ENCODE data around the gene PRICKLE1. TPM values are rescaled to one million over a fixed set of nuclear protein-coding genes. Genes with fewer than 3 reads are reported as not detected.

Gene PRICKLE1
- polyA plus RNA-seq, 1 experiment = 36.0 TPM

- no peak overlapping the region for H3K27ac ChIP-seq (ENCODE audit: low read depth, low read length)
- no peak for DNase-seq (ENCODE audit: low read depth, low spot score)
- POLR2A ChIA-PET = no interaction called here
- H3K4me3 ChIP-seq (ENCODE audit: low read depth, low read length) = no peak overlapping the region
- CTCF ChIA-PET = no interaction called here
- no peak for TF ChIP-seq CTCF (IDR thresholded peaks at IDR 0.05; ENCODE audit: low read depth, low read length)
- no peaks in the 10 kb centered on the region for H3K27me3 ChIP-seq (ENCODE audit: control insufficient read depth, insufficient read depth, low read length)
- no peaks in the 10 kb centered on the region; the same call in 1 of the 2 replicates for H3K9me3 ChIP-seq (ENCODE audit: control insufficient read depth, insufficient read depth, low read length)
Observed at GRCh38 chr12:42442888-42443287, 146.7 kb downstream of the PRICKLE1 start.

GRCh38 chr12:42442311-42442759 is 147.2 kb downstream of the PRICKLE1 start:
- no peak for TF ChIP-seq CTCF (IDR thresholded peaks at IDR 0.05; ENCODE audit: low read depth, low read length)

GRCh38 chr12:42440608-42441007 is 148.9 kb downstream of the PRICKLE1 start:
- Histone ChIP-seq H3K27me3 (ENCODE audit: control insufficient read depth, insufficient read depth, low read length) (no peaks in the 10 kb centered on the region), H3K9me3 (ENCODE audit: control insufficient read depth, insufficient read depth, low read length) (no peaks in the 10 kb centered on the region), H3K27ac (ENCODE audit: low read depth, low read length) (no peak overlapping the region), H3K4me3 (ENCODE audit: low read depth, low read length) (no peak overlapping the region)
- ChIA-PET POLR2A (no interaction called here), CTCF (no interaction called here)
- DNase-seq (ENCODE audit: low read depth, low spot score) = no peak
- no peak for TF ChIP-seq CTCF (IDR thresholded peaks at IDR 0.05; ENCODE audit: low read depth, low read length)

More at GRCh38 chr12:42442311-42442759, 147.2 kb downstream of the PRICKLE1 start:
- no peak for DNase-seq (ENCODE audit: low read depth, low spot score)
- Histone ChIP-seq H3K27me3 (ENCODE audit: control insufficient read depth, insufficient read depth, low read length) (no peaks in the 10 kb centered on the region), H3K9me3 (ENCODE audit: control insufficient read depth, insufficient read depth, low read length) (no peaks in the 10 kb centered on the region; the same call in 1 of the 2 replicates), H3K4me3 (ENCODE audit: low read depth, low read length) (no peak overlapping the region), H3K27ac (ENCODE audit: low read depth, low read length) (no peak overlapping the region)
- ChIA-PET POLR2A (no interaction called here), CTCF (no interaction called here)

GRCh38 chr12:42432517-42433140 is 156.9 kb downstream of the PRICKLE1 start:
- ChIA-PET POLR2A (no interaction called here), CTCF (interaction anchor here (1.1 kb wide), 1 partner anchor 61 kb away, joined by 3 read pairs; no protein-coding TSS in a partner anchor)
- Histone ChIP-seq H3K4me3 (ENCODE audit: low read depth, low read length) (no peak overlapping the region), H3K9me3 (ENCODE audit: control insufficient read depth, insufficient read depth, low read length) (no peaks in the 10 kb centered on the region), H3K27ac (ENCODE audit: low read depth, low read length) (no peak overlapping the region), H3K27me3 (ENCODE audit: control insufficient read depth, insufficient read depth, low read length) (no peaks in the 10 kb centered on the region)
- DNase-seq (ENCODE audit: low read depth, low spot score) = no peak
- TF ChIP-seq CTCF (IDR thresholded peaks at IDR 0.05; ENCODE audit: low read depth, low read length) = no peak

- Histone ChIP-seq H3K27ac (ENCODE audit: low read depth, low read length) (no peak overlapping the region), H3K27me3 (ENCODE audit: control insufficient read depth, insufficient read depth, low read length) (no peaks in the 10 kb centered on the region), H3K4me3 (ENCODE audit: low read depth, low read length) (no peak overlapping the region), H3K9me3 (ENCODE audit: control insufficient read depth, insufficient read depth, low read length) (no peaks in the 10 kb centered on the region)
- no peak for TF ChIP-seq CTCF (IDR thresholded peaks at IDR 0.05; ENCODE audit: low read depth, low read length)
- CTCF ChIA-PET = interaction anchor here (1.6 to 1.7 kb wide), 2 partner anchors 57 to 140 kb away, joined by 5 to 6 read pairs; no protein-coding TSS in a partner anchor
- DNase-seq (ENCODE audit: low read depth, low spot score) = no peak
- POLR2A ChIA-PET = no interaction called here
Observed at GRCh38 chr12:42428850-42429249, 160.7 kb downstream of the PRICKLE1 start.

Data from AG04450 (cell line).